Measurements from ENCODE around the gene FGD5.
A peak's percentile ranks its signal among the peaks of the same experiment; 100 is the strongest.

FGD5 gene

DNA sequence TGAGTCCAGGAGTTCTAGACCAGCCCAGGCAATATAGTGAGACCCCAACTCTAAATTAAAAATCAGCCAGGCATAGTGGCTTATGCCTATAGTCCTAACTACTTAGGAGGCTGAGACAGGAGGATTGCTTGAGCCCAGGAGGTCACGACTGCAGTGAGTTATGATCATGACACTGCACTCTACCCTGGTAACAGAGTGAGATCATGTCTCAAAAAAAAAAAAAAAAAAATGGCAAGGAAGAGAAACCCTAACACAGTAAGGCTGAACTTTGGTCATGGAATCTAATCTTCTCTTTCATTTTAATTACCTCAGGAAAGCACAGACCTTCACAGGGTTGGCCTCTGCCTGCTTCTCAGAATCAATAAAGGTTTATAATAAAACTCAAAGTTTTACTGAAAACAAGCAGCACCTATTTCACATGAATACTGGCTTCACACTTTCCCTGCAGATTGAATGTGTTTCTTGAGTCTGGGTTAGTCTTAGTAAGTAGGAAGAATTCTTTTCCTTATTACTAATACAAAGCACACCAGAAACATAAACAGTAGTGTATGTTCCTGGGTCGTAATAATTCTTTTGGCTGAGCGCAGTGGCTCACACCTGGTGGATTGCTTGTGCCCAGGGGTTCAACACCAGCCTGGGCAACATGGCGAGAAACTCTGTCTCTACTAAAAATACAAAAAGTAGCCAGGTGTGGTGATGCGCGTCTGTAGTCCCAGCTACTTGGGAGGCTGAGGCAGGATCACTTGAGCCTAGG lies 117.0 kb downstream of the FGD5 start:
- DNase-seq = no peak

DNA sequence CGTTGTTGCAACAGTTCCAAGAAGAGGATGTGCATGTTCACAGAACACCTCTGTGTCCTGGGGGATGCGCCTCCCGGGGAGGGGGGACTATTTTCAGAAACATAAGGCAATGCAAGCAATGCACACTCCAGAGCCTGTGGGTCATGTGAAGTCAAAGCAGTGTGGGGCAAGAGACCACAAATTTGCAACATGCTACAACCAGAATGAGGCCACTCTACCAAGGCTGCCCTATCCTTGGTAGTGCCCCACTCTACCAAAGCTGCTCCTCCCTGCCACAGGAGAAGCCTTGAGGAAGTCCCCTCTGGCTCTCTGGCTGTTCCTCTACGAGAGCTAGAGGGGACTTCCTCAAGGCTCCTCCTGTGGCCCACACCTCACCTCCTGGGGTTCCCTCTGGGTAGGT lies 120.2 kb downstream of the FGD5 start:
- DNase-seq = no peak

DNA sequence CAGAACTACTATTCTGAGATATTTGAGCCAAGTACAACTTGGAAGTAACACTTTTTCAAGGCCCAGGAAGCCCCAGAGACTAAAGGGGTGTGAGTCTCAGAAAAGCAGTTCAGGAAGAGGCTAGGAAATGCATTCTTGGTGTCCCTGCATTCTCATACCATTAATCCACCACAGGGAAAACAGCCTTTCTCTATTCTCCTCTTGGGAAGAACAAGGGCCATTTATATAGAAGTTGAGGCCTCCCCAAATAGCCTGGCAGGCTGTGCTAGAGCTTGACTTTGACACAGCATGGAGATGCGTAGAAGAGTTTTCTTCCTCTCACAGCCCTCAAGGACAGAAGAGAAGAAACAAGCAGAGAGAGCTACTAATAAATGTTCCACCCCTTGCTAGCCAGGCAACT lies 123.1 kb downstream of the FGD5 start:
- no peak for DNase-seq

DNA sequence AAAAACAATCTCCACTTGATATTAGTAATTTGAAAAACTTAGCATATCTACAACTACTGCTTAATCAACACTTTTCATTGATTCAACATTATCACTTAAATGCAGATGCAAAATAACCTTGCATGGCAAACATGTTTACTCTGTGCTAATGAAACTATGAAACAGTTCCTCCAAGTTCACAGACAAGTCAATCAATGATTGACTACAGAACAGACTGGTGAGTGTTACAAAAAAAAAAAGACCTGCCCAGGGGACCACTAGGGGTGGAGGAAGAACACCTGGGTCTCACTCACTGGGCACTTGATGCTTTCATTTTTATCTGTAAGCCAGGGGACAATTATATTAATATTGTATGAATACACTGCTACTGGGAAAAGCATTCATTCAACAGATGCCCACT lies 124.3 kb downstream of the FGD5 start:
- no peak for DNase-seq

DNA sequence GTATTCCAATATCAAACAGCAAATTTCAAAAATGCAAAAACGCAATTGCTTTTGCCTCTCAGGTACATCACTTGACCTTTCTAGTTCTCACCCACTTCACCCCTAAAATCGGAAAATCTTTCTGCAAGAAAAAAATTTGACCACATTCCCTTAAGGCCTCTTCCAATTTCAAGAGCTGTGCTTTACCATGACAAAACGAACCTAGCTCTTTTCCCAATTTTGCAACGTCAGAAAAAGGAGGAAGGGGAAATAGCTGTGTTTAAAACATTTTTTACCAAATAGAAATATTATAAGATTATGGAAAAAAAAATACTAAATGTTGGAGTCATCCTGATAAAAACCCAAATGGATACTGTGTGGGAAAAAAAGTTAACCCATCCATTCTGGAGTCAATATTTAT lies 127.5 kb downstream of the FGD5 start:
- DNase-seq = no peak

DNA sequence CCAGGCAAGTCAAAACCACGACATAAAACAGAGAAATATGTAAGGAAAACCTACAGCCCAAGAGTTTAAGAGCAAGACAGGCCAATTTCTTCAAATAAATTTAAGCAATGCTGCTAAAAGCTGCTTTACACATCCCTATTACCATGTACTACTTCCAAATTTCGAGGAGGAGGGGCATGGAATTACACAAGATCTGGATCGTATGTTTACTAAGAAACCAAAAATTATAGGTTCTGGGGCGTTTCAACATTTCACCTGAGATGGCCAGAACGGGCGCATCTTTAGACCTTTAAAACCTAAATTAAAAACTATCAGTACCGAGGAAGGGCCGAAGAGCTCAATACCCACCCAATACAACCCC lies 128.0 kb downstream of the FGD5 start:
- no peak for DNase-seq

DNA sequence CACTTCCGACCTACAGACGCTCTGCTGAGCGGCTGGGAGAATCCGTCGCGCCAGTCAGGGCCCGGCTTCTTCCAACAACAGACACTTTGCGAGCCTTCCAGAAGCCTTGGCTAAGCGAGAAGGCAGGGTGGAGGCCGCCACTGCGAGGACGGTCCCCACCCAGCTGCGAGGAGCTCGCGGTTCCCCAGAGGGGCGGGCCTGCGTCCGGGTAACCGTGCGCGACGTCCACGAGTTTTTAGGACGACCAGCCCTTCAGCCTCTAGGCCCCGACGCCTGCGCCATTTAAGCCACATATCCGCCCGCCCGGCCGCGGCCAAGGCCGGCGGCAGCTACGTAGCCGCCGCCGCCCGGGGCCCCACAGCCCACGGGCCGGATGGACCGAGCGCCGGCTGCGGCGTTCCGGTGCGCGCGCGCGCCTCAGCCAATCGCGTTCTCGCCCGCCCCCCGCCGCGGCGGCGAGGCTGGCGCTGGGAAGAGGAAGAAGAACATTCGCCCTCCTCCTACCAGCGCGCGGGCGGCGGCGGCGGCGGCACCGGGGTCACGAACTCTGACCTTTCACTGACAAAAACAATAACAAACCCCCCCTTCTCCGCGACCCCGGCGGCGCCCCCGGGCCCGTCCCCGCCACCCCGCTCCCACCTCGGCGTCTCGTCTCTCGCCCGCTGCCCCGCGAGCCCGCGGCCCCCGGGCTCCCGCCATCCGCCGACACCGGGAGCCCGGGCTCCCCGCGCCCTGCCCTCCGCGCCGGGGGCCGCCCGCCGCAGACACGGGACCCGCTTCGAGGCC lies 128.5 kb downstream of the FGD5 start, which contains the start of gene NR2C2:
Gene NR2C2, plus strand, starts transcription at position 484 of the 786 bp plus-strand sequence. CDS start 56,332 bp downstream, outside the sequence.
- DNase-seq = peak; percentile 86

DNA sequence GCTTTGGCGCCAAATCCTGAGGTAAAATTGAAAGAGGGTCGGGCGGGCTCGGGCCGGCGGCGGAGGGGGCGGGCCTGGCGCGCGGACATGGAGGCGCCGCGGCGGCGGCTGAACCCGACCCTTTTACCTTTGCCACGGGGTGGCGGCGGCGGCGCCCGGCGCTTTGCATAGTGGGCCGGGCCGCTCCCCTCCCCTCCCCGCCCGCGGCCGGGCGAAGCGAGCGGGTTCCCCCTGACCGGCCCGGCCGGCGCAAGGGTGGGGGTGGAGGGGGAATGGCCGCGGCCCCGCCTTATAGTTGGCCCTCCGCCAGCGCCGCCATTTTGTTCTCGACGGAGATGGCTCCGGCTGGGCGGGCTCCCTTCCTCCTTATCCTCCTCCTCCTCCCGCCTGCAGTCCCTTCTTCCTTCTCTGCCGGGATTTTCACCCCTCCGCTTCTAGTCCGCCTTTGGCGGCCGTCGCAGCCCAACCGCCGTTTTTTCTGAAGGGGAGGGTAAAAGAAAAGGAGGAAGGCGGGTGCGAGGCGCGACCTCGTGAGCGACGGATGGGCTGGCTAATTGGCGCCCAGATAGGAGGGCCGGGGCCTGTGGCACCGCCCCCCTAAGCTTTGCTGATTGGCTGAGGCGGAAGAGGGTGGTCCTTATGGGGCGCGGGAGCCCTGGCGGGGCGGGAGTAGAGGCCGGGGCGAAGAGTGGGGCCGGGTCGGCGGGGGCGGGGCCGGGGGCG lies 129.3 kb downstream of the FGD5 start:
- DNase-seq = peak; percentile 92

DNA sequence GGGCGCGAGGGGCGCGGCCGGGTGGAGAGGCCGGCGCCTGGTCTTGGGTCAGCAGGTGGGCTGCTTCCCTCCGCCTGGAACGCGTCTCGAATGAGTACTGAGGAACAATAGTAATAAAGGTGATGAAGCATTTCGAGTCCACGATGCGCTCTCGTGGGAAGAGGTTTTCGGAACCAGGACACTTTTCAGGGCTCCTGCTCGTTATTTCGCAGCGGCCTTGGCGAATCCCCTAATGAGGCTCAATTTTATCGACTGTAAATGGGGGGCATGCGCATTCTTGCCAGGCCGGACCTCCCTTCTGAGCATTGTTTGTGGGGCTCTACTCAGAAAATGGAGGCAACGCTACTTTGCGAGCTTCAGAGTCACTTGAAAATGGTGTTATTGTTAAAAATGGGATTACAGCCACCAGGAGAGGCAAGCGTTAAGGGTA lies 129.9 kb downstream of the FGD5 start:
- DNase-seq = no peak

DNA sequence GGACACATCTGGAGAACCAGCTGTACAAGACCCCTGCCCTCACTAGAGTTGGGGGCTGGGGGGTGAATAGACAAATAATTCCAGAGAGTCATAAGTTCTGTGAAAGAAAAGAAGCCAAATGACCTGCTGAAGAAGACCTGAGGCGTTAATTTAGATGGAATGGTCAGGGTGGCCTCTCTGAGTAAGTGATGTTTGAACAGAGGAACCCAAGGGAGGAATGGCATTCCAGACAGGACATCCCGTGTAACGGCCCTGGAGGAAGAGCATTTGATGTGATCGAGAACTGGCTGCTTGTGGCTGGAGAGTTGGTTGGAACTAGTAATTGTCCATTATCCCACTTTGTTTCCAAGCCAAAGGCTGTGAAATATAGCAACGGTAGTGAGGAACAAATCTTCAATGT lies 130.4 kb downstream of the FGD5 start:
- no peak for DNase-seq

DNA sequence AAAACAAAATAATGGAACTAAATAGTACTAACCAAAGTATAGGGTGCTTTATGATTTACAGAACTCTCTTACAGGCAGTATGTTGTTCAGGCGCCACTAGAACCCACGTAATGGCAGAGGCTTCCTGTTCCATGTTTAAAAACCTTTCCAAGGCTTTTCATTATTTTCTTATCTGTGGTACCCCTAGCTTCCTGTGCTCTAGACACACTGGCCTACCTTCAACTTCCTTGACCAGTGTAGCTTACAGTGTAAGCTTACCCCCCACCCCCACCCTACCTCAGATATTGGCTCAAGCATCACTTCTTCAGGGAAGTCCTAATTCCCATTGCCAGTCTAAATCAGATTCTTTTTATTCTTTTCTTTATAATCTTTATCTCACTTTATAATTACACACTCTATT lies 131.5 kb downstream of the FGD5 start:
- no peak for DNase-seq

DNA sequence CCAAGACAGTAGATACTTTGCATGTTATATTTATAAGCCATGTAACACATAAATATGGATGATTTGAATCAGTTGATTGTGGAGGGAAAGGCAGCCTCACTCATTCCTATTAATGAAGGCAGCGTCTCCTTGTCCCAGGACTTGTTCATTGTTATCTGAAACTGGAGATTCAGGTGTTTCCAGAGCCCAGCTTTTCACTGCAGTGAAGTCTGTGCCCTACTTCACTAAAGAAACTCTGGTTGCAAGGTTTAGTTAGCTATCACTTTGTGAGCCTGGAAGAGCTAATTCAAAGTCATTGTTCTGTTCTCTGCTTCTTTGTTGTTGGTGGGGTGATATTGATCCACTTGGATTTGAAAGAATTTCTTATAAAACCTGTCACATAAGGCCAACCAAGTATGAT lies 138.4 kb downstream of the FGD5 start:
- DNase-seq = no peak

DNA sequence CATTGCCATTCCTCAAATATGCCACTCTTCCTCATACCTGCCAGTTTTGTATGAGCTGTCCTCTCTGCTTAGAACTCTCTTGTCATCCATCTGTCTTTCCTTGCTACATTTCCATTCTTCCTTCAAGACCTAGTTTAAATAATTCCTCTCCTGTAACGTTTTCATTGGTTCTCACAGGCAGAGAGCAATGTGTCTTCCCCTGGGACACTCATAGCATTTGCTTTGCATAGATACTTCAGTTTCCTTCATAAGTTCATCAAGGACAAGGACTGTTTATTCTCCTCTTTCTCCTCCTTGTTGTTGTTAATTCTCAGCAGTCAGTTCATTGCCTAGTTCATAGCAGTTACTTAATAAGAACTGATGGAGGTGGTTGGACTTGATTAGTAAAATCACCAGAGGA lies 139.2 kb downstream of the FGD5 start:
- no peak for DNase-seq

DNA sequence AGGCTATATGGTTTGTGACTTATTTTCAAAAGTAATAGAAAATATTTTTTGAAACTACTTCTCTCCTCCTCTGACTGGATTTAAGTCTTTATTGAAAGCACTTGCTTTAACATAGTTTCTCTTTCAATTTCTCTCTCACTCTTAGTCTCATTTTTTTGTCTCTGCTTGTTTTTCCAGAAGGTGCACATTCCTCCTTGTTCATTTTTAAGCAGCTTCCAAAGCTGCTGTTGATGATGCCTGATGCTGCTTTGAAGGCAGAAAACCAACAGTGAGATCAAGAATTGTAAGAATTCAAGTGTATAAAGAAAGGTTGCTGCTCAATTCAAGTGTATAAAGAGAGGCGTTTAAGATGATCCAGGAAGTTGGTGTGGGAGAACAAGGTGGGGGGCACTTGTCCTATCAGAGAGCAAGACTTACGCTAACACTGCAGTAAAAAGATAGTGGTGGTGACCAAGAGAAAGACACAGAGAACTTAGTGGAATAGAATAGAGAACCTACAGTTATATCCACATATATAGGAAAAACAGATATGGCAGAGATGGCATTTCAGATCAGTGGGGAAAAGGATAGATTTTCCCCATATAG lies 140.7 kb downstream of the FGD5 start:
- no peak for DNase-seq

DNA sequence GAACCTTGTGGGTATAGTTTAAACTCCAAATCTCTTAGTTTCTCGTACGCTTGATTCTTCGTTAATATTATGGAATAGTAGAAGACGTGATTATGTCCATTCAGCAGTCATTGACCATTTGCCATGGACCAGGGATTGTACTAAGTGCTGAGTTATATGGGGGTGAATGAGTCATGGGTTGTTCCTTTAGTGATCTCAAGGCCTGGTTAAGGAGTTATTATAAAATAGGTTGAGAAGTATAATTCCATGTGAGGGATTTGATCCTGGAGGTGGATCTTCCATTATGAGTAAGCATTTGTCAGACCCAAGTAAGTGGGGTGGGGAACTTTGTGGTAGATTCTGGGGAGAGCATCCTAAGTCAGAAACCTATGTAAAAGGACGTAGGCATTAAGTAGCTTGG lies 144.0 kb downstream of the FGD5 start:
- DNase-seq = no peak

DNA sequence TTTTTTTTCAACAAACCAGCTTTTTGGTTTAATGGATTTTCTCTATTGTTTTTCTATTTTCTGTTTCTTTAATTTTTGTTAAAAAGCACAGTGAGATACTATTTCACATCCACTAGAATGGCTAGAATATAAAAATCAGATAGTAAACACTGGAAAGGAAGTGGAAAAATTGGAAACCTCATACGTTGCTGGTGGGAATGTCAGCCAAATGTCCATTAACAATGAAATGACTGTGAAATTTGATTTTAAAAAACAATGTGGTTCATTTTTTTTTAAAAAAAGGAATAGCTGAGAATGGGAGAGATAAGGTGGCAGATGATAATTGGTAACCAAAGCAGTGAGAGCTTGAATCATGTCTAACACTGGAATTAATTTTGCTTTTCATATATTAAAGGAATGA lies 148.5 kb downstream of the FGD5 start:
- no peak for DNase-seq

DNA sequence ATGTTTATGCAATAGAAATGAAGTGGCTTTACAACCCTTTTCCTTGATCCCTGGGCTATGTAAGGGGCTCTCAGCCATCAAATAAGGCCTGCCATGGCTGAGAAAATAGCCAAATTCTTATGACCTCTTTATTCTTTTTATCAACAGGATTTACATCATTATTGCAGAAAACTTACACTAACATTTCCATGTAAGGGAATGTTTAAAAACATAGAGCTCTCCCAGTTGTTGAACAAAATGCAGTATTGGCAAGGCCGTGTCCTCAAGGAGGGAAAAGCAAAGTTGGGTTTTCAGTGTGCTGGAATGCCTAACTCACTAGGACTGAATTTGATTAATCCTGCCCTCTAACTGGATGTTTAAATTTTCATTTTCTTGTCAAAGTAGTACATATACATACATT lies 150.9 kb downstream of the FGD5 start:
- DNase-seq = no peak

DNA sequence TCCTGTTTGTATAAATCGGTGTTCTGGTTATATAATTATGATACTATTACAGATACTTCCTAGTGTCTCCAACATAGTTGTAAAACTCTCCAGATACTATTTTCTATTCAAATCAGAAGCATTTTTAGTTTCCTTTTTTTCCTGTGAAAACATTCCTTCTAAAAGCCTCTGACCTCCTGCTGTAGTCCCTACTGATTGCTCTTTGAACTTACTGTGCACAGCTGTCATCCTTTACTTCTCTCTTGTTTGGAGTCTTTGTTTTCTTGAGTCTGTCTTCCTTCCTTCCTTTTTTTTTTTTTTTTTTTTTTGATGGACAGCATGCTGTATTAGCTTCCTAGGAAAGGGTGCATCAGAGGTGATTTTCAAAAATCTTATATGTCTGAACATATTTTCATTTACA lies 157.6 kb downstream of the FGD5 start:
- no peak for DNase-seq

DNA sequence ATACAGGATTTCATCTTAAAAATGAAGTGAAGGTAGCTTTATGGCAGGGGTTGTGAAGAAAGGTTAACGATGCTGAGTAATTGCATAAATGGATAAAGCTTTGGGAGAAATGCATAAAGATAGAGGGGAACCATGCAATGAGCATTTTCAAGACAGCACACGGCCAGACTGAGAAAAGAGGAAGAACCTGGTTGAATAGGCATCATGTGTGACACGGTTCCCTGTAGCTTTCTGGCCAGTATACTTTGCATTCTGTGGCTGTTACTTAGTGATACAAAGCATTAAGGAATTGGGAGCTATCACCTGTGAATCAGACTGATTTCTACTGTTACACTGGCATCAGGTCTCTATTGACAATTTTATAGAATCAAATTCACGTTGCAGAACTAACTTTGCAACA lies 161.9 kb downstream of the FGD5 start:
- DNase-seq = no peak

Data from GDM1 (cell line).